Body of pancreas (tissue), 4 donors: ENCODE measurements around the gene TMEM161B.

Experiments used
- POLR2A ChIP-seq, 3 donors: fragments of 450-650 bp; IDR thresholded peaks; one replicate each; pipeline ENCODE4 v1.6.1; 2016; ENCODE audit warnings: antibody characterized with exemption in 3 of 3, mild to moderate bottlenecking in 2 of 3
- TF ChIP-seq, protein P1 (sequence below), 7 experiments: fragments of 450-650 bp in 4 of 7; fragments of 200-600 bp in 3 of 7; sonication (generic) in 3 of 7; IDR thresholded peaks; one replicate each; pipeline ENCODE4 v1.5.1; 2016 to 2019; ENCODE audit warnings: antibody characterized with exemption in 7 of 7

DNA sequence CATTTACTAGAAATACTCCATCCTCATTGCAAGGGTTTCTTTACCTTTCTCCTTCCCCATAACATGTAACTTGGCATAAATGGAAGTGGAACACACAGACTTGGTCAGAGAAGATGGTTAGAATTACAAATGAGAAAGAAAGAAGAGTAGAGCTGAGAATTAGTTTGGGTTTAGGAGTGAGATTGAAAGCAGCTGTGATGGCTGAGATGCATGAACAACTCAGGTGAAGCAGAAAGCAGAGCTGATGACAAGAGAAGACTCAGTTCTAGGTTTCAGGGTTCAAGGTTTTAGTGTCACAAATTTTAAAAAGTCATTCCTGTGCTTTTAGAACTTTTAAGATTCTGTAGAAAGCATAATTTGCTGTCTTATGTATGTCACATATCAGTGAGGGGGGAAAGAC lies 54.0 kb downstream of the TMEM161B start:
- no peak for TF ChIP-seq POLR2A (IDR thresholded peaks at IDR 0.05)
- TF ChIP-seq, protein P1, sequence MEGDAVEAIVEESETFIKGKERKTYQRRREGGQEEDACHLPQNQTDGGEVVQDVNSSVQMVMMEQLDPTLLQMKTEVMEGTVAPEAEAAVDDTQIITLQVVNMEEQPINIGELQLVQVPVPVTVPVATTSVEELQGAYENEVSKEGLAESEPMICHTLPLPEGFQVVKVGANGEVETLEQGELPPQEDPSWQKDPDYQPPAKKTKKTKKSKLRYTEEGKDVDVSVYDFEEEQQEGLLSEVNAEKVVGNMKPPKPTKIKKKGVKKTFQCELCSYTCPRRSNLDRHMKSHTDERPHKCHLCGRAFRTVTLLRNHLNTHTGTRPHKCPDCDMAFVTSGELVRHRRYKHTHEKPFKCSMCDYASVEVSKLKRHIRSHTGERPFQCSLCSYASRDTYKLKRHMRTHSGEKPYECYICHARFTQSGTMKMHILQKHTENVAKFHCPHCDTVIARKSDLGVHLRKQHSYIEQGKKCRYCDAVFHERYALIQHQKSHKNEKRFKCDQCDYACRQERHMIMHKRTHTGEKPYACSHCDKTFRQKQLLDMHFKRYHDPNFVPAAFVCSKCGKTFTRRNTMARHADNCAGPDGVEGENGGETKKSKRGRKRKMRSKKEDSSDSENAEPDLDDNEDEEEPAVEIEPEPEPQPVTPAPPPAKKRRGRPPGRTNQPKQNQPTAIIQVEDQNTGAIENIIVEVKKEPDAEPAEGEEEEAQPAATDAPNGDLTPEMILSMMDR (IDR thresholded peaks at IDR 0.05) = no peak
